CD4-positive, alpha-beta T cell treated with Interleukin-15 for 1 hour (primary cell): Measurements from ENCODE around the gene DYNLRB2.
A peak's percentile ranks its signal among the peaks of the same experiment; 100 is the strongest.

Experiments
- DNase-seq: peaks from one replicate; pipeline ENCODE4 v3.0.0-alpha.2; 2020

Gene DYNLRB2

GRCh38 chr16:80540516-80541305 lies at the start of gene DYNLRB2:
Gene DYNLRB2, plus strand, starts transcription at chr16:80540993. Its CDS starts 84 bp downstream, at chr16:80541077.
- peak; percentile 96 for DNase-seq

GRCh38 chr16:80500116-80500859 lies 40.5 kb upstream of the DYNLRB2 start:
- DNase-seq: no peak

GRCh38 chr16:80500961-80501525 lies 39.8 kb upstream of the DYNLRB2 start:
- DNase-seq: no peak

GRCh38 chr16:80503107-80503506 lies 37.7 kb upstream of the DYNLRB2 start:
- DNase-seq: no peak

- no peak for DNase-seq
Measured at GRCh38 chr16:80507538-80507937, 33.3 kb upstream of the DYNLRB2 start.

- DNase-seq: no peak
Measured at GRCh38 chr16:80509872-80510271, 30.9 kb upstream of the DYNLRB2 start.

- DNase-seq: no peak
Measured at GRCh38 chr16:80511824-80512592, 28.8 kb upstream of the DYNLRB2 start.

- no peak for DNase-seq
Measured at GRCh38 chr16:80512593-80512853, 28.3 kb upstream of the DYNLRB2 start.

GRCh38 chr16:80515374-80515773 lies 25.4 kb upstream of the DYNLRB2 start:
- DNase-seq: no peak

- DNase-seq: no peak
Measured at GRCh38 chr16:80517846-80518245, 22.9 kb upstream of the DYNLRB2 start.

GRCh38 chr16:80518436-80518835 lies 22.4 kb upstream of the DYNLRB2 start:
- peak; percentile 20 for DNase-seq

- no peak for DNase-seq
Measured at GRCh38 chr16:80519189-80519588, 21.6 kb upstream of the DYNLRB2 start.

- no peak for DNase-seq
Measured at GRCh38 chr16:80525420-80525819, 15.4 kb upstream of the DYNLRB2 start.

GRCh38 chr16:80526418-80527061 lies 14.3 kb upstream of the DYNLRB2 start:
- DNase-seq: peak; percentile 52

GRCh38 chr16:80527297-80527696 lies 13.5 kb upstream of the DYNLRB2 start:
- peak; percentile 41 for DNase-seq

- DNase-seq: no peak
Measured at GRCh38 chr16:80530479-80530878, 10.3 kb upstream of the DYNLRB2 start.

- DNase-seq: no peak
Measured at GRCh38 chr16:80536238-80536637, 4.6 kb upstream of the DYNLRB2 start.

GRCh38 chr16:80541306-80541694 lies 507 bp downstream of the DYNLRB2 start:
- DNase-seq: no peak

GRCh38 chr16:80543162-80543561 lies 2.4 kb downstream of the DYNLRB2 start:
- DNase-seq: no peak

GRCh38 chr16:80544326-80544725 lies 3.5 kb downstream of the DYNLRB2 start:
- no peak for DNase-seq

- DNase-seq: no peak
Measured at GRCh38 chr16:80546249-80546648, 5.5 kb downstream of the DYNLRB2 start.

- no peak for DNase-seq
Measured at GRCh38 chr16:80547145-80547544, 6.4 kb downstream of the DYNLRB2 start.

GRCh38 chr16:80552277-80552676 lies 11.5 kb downstream of the DYNLRB2 start:
- DNase-seq: no peak
